CD14-positive monocyte (primary cell): Measurements from ENCODE around the gene USP11. TPM values are rescaled to one million over a fixed set of nuclear protein-coding genes. Genes with fewer than 3 reads are reported as not detected.

Source experiments
- DNase-seq, 3 donors: peaks; one replicate each; pipeline ENCODE4 v3.0.0-alpha.2; 2011 to 2022
- H2AFZ ChIP-seq: 2 replicates; pipeline ENCODE4 v1.6.0; 2012; ENCODE audit warnings: mild to moderate bottlenecking, low read depth, low read length, inconsistent platforms; ENCODE audit not compliant: insufficient read depth, poor library complexity, severe bottlenecking
- H3K27ac ChIP-seq, 2 donors: 1 replicate in 1 of 2; 2 replicates in 1 of 2; pipeline ENCODE4 v1.5.1; 2012 to 2013; ENCODE audit warnings: low read length in 2 of 2, control low read depth in 1 of 2, inconsistent platforms in 1 of 2, low read depth in 1 of 2, mild to moderate bottlenecking in 1 of 2
- H3K27me3 ChIP-seq, 2 donors: one replicate each; pipeline versions ENCODE4 v1.6.0 to v1.6.1; 2011 to 2013; ENCODE audit warnings: low read length in 2 of 2; ENCODE audit not compliant: control insufficient read depth in 2 of 2, insufficient read depth in 2 of 2
- H3K36me3 ChIP-seq, 2 donors: replicated peaks in 1 of 2; 1 replicate in 1 of 2; 2 replicates in 1 of 2; pipeline versions ENCODE4 v1.5.1 to v1.6.1; 2012 to 2013; ENCODE audit warnings: low read length in 2 of 2, control low read depth in 1 of 2, inconsistent platforms in 1 of 2, mild to moderate bottlenecking in 1 of 2; ENCODE audit not compliant: insufficient read depth in 2 of 2, control insufficient read depth in 1 of 2
- H3K4me1 ChIP-seq, 2 donors: 1 replicate in 1 of 2; 2 replicates in 1 of 2; pipeline versions ENCODE4 v1.5.1 to v1.6.1; 2012 to 2013; ENCODE audit warnings: low read length in 2 of 2, control low read depth in 1 of 2, inconsistent platforms in 1 of 2, mild to moderate bottlenecking in 1 of 2, moderate library complexity in 1 of 2; ENCODE audit not compliant: insufficient read depth in 2 of 2, control insufficient read depth in 1 of 2
- H3K4me2 ChIP-seq: replicated peaks from 2 replicates; pipeline ENCODE3; 2012; ENCODE audit warnings: low read length, moderate library complexity, mild to moderate bottlenecking; ENCODE audit not compliant: poor library complexity, severe bottlenecking; ENCODE audit errors: extremely low read depth
- H3K4me3 ChIP-seq, 3 experiments: fragments of 200-600 bp in 1 of 3; sonication (generic) in 1 of 3; replicated peaks in 1 of 3; 1 replicate in 2 of 3; 2 replicates in 1 of 3; pipeline ENCODE4 v1.5.1; 2011 to 2013; ENCODE audit warnings: low read length in 3 of 3, mild to moderate bottlenecking in 3 of 3, control low read depth in 2 of 3, low read depth in 2 of 3, inconsistent platforms in 1 of 3, moderate library complexity in 1 of 3
- H3K79me2 ChIP-seq: 2 replicates; pipeline ENCODE4 v1.6.0; 2012; ENCODE audit warnings: mild to moderate bottlenecking, control low read depth, inconsistent platforms, low read length, moderate library complexity; ENCODE audit not compliant: insufficient read depth
- H3K9ac ChIP-seq: 2 replicates; pipeline ENCODE4 v1.6.0; 2017; ENCODE audit warnings: low read length, mild to moderate bottlenecking; ENCODE audit not compliant: insufficient read depth, poor library complexity, severe bottlenecking
- H3K9me3 ChIP-seq, 2 donors: replicated peaks in 1 of 2; 1 replicate in 1 of 2; 2 replicates in 1 of 2; pipeline versions ENCODE4 v1.5.1 to v1.6.1; 2012 to 2013; ENCODE audit warnings: low read length in 2 of 2, control low read depth in 1 of 2; ENCODE audit not compliant: control insufficient read depth in 1 of 2, insufficient read depth in 1 of 2
- H4K20me1 ChIP-seq: 2 replicates; pipeline ENCODE4 v1.6.0; 2012; ENCODE audit warnings: mild to moderate bottlenecking, low read length, control low read depth, moderate library complexity; ENCODE audit not compliant: insufficient read depth
- H3K27ac Mint-ChIP-seq, 7 donors: one replicate each; pipeline ENCODE4 v1.8.0; 2020; ENCODE audit warnings: mild to moderate bottlenecking in 7 of 7, mixed read lengths in 7 of 7, moderate library complexity in 6 of 7, inconsistent platforms in 2 of 7
- H3K27me3 Mint-ChIP-seq, 3 donors: one replicate each; pipeline ENCODE4 v1.8.0; 2021 to 2022; ENCODE audit warnings: low read depth in 3 of 3, mild to moderate bottlenecking in 3 of 3, mixed read lengths in 3 of 3, moderate library complexity in 3 of 3, inconsistent platforms in 1 of 3
- H3K36me3 Mint-ChIP-seq, 2 donors: one replicate each; pipeline ENCODE4 v1.8.0; 2020; ENCODE audit warnings: mixed read lengths in 2 of 2, inconsistent platforms in 1 of 2, mild to moderate bottlenecking in 1 of 2
- H3K4me1 Mint-ChIP-seq: one replicate; pipeline ENCODE4 v1.8.0; 2020; ENCODE audit warnings: mild to moderate bottlenecking, mixed read lengths
- H3K4me3 Mint-ChIP-seq, 2 donors: one replicate each; pipeline ENCODE4 v1.8.0; 2020; ENCODE audit warnings: mild to moderate bottlenecking in 2 of 2, mixed read lengths in 2 of 2, moderate library complexity in 1 of 2
- H3K9me3 Mint-ChIP-seq, 7 donors: one replicate each; pipeline ENCODE4 v1.8.0; 2020 to 2022; ENCODE audit warnings: mixed read lengths in 7 of 7, mild to moderate bottlenecking in 6 of 7, moderate library complexity in 6 of 7, inconsistent platforms in 2 of 7
- WGBS: methylation state at CpG from one replicate; pipeline ENCODE4 v1.1.5; 2013; ENCODE audit warnings: missing lambda C conversion rate; ENCODE audit not compliant: insufficient coverage; 5-methylcytosine and 5-hydroxymethylcytosine counted together
- intact Hi-C, 2 donors: fragments of 100-400 bp; cut with micrococcal nuclease; formaldehyde crosslinking; loops; one replicate each; pipeline versions ENCODE4 v1.15.0 to v1.15.1; 2023
- polyA plus RNA-seq, 3 donors: library from polyadenylated mRNA; depleted of rRNA in 1 of 3; unstranded in 2 of 3; stranded (reverse) in 1 of 3; fragments of 300-500 nt in 2 of 3; fragments of >200 nt in 1 of 3; fragmentation: Illumina TruSeq in 2 of 3; gene quantifications; 1 replicate in 2 of 3; 2 replicates in 1 of 3; pipeline ENCODE4 v1.2.3, GENCODE V29; 2012 to 2021
- TF ChIP-seq, protein P1 (sequence below): fragments of 200-600 bp; IDR thresholded peaks from one replicate; pipeline ENCODE4 v1.8.0; 2022; ENCODE audit warnings: antibody characterized with exemption, mild to moderate bottlenecking

The USP11 gene
- polyA plus RNA-seq, 3 donors = 6.7 to 9.7 (median 8.8) TPM

DNA sequence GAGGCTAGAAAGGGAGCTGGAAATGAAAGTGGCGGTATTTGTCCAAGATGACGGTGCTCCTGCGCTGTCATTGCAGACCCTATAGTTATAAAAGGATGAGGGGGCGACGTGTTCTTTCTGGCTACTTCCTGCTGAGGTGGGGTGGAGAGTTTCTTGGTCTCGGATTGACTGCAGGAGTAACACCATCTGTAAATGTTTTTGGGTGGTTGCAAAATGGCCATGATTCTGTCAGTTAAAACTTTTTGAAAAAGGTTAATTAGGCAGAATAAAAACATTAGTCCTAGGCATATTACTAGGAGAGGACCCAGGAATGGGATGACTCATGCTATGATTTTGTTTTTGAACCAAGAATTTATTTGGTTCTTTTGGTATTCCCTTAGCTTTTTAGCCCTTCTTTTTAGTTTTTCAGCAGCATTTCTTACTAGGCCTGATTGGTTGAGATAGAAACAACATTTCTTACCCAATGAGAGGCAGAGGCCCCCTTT, 53.1 kb downstream of the USP11 start:
- H3K36me3 ChIP-seq = no peaks in the 10 kb centered on the region
- no peaks in the 10 kb centered on the region for H3K9me3 ChIP-seq
- DNase-seq = no peak
- H3K9ac ChIP-seq = no peak overlapping the region
- peaks cover 0 to 25% of the 10 kb centered on the region in 2 donors for H3K27me3 ChIP-seq
- no peaks in the 10 kb centered on the region for H3K4me1 Mint-ChIP-seq
- TF ChIP-seq, protein P1, sequence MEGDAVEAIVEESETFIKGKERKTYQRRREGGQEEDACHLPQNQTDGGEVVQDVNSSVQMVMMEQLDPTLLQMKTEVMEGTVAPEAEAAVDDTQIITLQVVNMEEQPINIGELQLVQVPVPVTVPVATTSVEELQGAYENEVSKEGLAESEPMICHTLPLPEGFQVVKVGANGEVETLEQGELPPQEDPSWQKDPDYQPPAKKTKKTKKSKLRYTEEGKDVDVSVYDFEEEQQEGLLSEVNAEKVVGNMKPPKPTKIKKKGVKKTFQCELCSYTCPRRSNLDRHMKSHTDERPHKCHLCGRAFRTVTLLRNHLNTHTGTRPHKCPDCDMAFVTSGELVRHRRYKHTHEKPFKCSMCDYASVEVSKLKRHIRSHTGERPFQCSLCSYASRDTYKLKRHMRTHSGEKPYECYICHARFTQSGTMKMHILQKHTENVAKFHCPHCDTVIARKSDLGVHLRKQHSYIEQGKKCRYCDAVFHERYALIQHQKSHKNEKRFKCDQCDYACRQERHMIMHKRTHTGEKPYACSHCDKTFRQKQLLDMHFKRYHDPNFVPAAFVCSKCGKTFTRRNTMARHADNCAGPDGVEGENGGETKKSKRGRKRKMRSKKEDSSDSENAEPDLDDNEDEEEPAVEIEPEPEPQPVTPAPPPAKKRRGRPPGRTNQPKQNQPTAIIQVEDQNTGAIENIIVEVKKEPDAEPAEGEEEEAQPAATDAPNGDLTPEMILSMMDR = no peak
- H2AFZ ChIP-seq = no peak overlapping the region
- H4K20me1 ChIP-seq = no peaks in the 10 kb centered on the region
- peaks cover 0 to 5% (median 0%) of the 10 kb centered on the region in 7 donors for H3K9me3 Mint-ChIP-seq
- H3K4me1 ChIP-seq = no peaks in the 10 kb centered on the region
- H3K4me3 Mint-ChIP-seq = no peak overlapping the region
- no peak overlapping the region for H3K4me2 ChIP-seq
- no peaks in the 10 kb centered on the region for H3K36me3 Mint-ChIP-seq
- H3K27ac ChIP-seq = no peak overlapping the region
- no peaks in the 10 kb centered on the region for H3K79me2 ChIP-seq
- WGBS = 39% methylated on average over 3 of the region's 6 CpGs
- no peak overlapping the region for H3K4me3 ChIP-seq
- H3K27me3 Mint-ChIP-seq = peaks cover 0 to 16% (median 2%) of the 10 kb centered on the region in 3 donors
- no peak overlapping the region for H3K27ac Mint-ChIP-seq
- intact Hi-C loops = no loop called here

DNA sequence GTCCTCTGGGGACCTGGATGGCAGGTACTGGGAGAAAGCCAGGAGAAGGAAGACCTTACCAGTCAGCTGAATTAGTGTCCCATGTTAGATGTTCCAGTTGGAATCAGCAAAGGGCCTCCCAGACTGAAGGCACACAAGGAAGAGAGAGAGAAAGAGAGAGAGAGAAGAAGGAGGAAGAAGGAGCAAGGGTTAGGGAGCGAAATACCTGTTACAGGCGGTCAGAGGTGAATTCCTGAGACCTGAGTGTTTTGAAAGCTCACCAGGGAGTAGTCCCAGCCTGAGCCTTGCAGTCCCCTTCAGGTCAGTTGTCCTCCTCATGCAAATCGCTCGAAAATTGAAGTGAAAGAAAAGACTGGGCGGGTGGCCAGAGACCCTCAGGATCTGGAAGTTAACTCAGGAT, 60.3 kb downstream of the USP11 start:
- H3K4me1 ChIP-seq = no peaks in the 10 kb centered on the region
- no peak overlapping the region for H3K27ac Mint-ChIP-seq
- peaks cover 1 to 17% (median 2%) of the 10 kb centered on the region in 3 donors for H3K27me3 Mint-ChIP-seq
- WGBS = 100% methylated on average over 2 of the region's 5 CpGs
- H3K36me3 Mint-ChIP-seq = no peaks in the 10 kb centered on the region
- no peaks in the 10 kb centered on the region for H3K36me3 ChIP-seq
- peaks cover 0 to 22% of the 10 kb centered on the region in 2 donors for H3K27me3 ChIP-seq
- intact Hi-C loops = no loop called here
- no peak overlapping the region for H3K9ac ChIP-seq
- H3K27ac ChIP-seq = no peak overlapping the region
- no peaks in the 10 kb centered on the region for H3K79me2 ChIP-seq
- H3K4me1 Mint-ChIP-seq = no peaks in the 10 kb centered on the region
- H3K4me3 Mint-ChIP-seq = no peak overlapping the region
- peaks cover 0 to 20% (median 5%) of the 10 kb centered on the region in 7 donors for H3K9me3 Mint-ChIP-seq
- no peak overlapping the region for H3K4me2 ChIP-seq
- H2AFZ ChIP-seq = no peak overlapping the region
- TF ChIP-seq, protein P1 = no peak
- no peak overlapping the region for H3K4me3 ChIP-seq
- H4K20me1 ChIP-seq = no peaks in the 10 kb centered on the region
- no peaks in the 10 kb centered on the region for H3K9me3 ChIP-seq
- DNase-seq = no peak
